RCC 7860 (cell line): ENCODE measurements around the gene DDX3Y.

Experiments
- DNase-seq: peaks from one replicate; pipeline ENCODE4 v3.0.0-alpha.2; 2015; ENCODE audit warnings: low spot score
- FAIRE-seq: peaks from 2 replicates; lab custom pipeline; 2012; peaks lifted over from hg19 to GRCh38; lab: Jason Lieb, UNC

The DDX3Y gene

GRCh38 chrY:12904618-12905516 is at the start of gene DDX3Y:
Gene DDX3Y, plus strand, starts transcription at chrY:12904868. Its CDS starts 69 bp downstream, at chrY:12904937.
- FAIRE-seq (peak; percentile 92), DNase-seq (peak; percentile 90)

DNA sequence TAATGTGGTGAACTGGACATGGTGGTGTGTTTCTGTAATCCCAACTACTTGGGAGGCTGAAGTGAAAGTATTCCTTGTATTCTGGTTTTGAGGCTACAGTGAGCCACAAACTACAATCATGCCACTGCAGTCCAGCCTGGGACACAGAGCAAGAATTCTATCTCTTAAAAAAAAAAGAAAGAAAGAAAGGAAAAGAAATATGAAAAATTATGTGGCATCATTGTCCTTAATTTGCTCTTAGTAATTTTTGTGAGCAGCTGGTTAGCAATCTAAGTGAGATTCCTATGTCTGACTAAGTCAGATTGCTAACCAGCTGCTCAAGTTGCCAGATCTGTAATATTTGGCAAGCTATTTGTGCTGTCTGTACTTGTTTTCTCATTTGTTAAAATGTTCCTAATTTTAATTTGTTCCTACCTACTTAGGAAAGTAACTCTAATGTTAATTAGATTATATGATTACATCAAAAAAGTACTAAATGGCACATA is 48.8 kb upstream of the DDX3Y start:
- DNase-seq (no peak), FAIRE-seq (no peak)

DNA sequence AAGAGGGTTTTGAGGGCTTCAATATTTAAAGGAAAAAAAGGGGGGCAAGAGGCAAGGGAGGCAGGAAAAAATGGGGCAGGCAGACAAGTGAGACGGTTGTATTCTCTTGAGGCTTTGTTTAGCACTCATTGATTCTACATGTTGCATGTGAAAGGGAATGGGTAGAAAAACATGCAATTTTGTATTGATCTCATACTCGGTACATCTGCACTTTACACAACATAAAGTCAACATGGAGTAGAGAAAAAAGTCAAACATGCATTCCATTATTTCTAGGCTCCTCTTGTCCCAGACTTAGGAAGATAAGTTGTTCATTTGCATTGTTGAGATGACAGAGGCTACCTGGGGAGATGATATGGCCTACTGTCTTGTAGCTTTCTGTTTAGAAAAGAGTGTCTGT is 36.7 kb upstream of the DDX3Y start:
- no peak for FAIRE-seq
- DNase-seq = no peak

DNA sequence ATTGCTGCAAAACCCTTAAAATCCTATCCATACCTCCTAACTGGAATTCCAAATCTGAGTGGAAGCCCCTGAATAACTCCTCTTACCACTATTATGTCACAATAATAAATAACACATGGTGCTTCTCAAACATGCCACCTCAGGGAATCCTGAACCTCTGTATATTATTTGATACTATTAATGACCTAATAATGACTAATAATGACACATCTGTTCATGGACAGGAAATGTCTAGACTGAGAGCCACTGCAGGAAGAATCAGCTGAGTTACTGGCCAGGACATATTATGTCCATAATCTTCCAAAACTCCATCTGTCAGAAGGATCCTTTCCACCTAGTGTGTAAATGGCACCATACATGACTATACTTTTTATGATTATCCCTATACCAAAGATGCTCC is 7.7 kb upstream of the DDX3Y start:
- DNase-seq = no peak
- FAIRE-seq = no peak

GRCh38 chrY:12898604-12899003 is 6.1 kb upstream of the DDX3Y start:
- FAIRE-seq (no peak), DNase-seq (no peak)

- DNase-seq (peak; percentile 58), FAIRE-seq (peak; percentile 51)
These were observed 827 bp downstream of the DDX3Y start for GRCh38 chrY:12905517-12905872.

- FAIRE-seq = no peak
- no peak for DNase-seq
These were observed 1.2 kb downstream of the DDX3Y start for GRCh38 chrY:12905895-12906294.

- no peak for FAIRE-seq
- DNase-seq = no peak
These were observed 8.9 kb downstream of the DDX3Y start for GRCh38 chrY:12913541-12913940.

- FAIRE-seq (no peak), DNase-seq (peak; percentile 18)
These were observed 23.4 kb downstream of the DDX3Y start for GRCh38 chrY:12928043-12928442.

- DNase-seq (no peak), FAIRE-seq (no peak)
These were observed 37.3 kb downstream of the DDX3Y start for GRCh38 chrY:12941725-12942687.
